ENCODE data around the gene OVCA2. TPM values are rescaled to one million over a fixed set of nuclear protein-coding genes. Genes with fewer than 3 reads are reported as not detected.

Gene OVCA2
- total and polyA plus RNA-seq, 4 donors: 11.1 to 55.4 (median 37.4) TPM

DNA sequence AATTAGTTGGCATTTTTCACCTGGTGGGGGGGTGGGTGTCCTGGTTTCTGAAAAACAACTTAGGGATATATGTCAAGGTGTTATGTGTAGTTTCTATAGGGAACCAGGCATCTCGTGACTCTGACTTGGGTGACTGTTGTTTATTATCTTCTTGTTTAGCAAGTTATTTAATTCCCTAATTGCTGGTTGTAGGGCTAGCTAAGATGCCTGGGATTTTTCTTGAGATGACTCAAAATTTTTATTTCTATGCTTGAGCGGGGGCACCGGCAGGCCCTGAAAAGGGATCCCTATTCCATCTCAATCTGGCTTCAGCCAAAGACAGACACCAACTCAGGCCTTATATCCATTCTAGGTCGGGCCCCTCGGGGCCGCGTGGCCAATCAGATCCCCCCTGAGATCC is 8.7 kb upstream of the OVCA2 start:
- Histone ChIP-seq H3K4me3 (no peak overlapping the region), H3K27me3 (ENCODE audit: control insufficient read depth in 3 of 3, insufficient read depth in 3 of 3, low read length in 2 of 3) (no peaks in the 10 kb centered on the region), H3K27ac (ENCODE audit: low read depth in 1 of 2, low read length in 1 of 2) (no peak overlapping the region), H3K4me1 (ENCODE audit: control insufficient read depth in 5 of 5, insufficient read depth in 5 of 5, low read length in 5 of 5) (peaks cover 0 to 7% (median 6%) of the 10 kb centered on the region in 5 donors), H3K9ac (ENCODE audit: insufficient read depth in 1 of 2, low read length in 2 of 2) (no peak overlapping the region), H3K36me3 (ENCODE audit: control insufficient read depth in 4 of 4, insufficient read depth in 4 of 4, low read length in 4 of 4) (peaks cover 0 to 33% (median 15%) of the 10 kb centered on the region in 4 donors), H3K9me3 (ENCODE audit: control insufficient read depth in 4 of 4, insufficient read depth in 3 of 4, low read length in 3 of 4) (no peaks in the 10 kb centered on the region)
- ATAC-seq (ENCODE audit: insufficient read depth, low FRiP score) (no peak), DNase-seq (no peak)
- WGBS, 2 donors: 94 to 95% methylated on average over 7 of the region's 7 CpGs
- TF ChIP-seq, protein P1, sequence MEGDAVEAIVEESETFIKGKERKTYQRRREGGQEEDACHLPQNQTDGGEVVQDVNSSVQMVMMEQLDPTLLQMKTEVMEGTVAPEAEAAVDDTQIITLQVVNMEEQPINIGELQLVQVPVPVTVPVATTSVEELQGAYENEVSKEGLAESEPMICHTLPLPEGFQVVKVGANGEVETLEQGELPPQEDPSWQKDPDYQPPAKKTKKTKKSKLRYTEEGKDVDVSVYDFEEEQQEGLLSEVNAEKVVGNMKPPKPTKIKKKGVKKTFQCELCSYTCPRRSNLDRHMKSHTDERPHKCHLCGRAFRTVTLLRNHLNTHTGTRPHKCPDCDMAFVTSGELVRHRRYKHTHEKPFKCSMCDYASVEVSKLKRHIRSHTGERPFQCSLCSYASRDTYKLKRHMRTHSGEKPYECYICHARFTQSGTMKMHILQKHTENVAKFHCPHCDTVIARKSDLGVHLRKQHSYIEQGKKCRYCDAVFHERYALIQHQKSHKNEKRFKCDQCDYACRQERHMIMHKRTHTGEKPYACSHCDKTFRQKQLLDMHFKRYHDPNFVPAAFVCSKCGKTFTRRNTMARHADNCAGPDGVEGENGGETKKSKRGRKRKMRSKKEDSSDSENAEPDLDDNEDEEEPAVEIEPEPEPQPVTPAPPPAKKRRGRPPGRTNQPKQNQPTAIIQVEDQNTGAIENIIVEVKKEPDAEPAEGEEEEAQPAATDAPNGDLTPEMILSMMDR (IDR thresholded peaks at IDR 0.05; ENCODE audit: control extremely low read depth, extremely low read depth): no peak

DNA sequence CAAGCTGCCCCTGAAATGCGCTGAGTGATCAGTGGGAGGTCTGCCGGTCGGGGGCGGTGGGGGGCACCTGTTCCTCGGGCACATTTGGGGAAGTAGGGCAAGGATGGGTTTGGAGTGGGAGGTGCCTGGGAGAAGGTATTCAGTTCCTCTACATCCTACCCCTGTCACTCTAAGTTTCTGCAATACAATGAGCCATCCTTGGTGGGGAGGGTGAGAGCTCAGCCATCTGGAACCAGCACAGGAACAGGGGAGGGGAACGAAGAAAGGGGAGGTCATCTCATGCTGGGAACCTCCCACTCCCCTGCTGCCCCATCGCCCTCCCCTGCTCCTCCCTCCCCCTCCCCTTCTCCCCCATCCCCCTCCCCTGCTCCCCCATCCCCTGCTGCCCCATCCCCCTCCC is 7.7 kb upstream of the OVCA2 start:
- TF ChIP-seq, protein P1 (IDR thresholded peaks at IDR 0.05; ENCODE audit: control extremely low read depth, extremely low read depth): no peak
- Histone ChIP-seq H3K27me3 (ENCODE audit: control insufficient read depth in 3 of 3, insufficient read depth in 3 of 3, low read length in 2 of 3) (no peaks in the 10 kb centered on the region), H3K27ac (ENCODE audit: low read depth in 1 of 2, low read length in 1 of 2) (no peak overlapping the region), H3K9ac (ENCODE audit: insufficient read depth in 1 of 2, low read length in 2 of 2) (no peak overlapping the region), H3K36me3 (ENCODE audit: control insufficient read depth in 4 of 4, insufficient read depth in 4 of 4, low read length in 4 of 4) (peaks cover 0 to 38% (median 15%) of the 10 kb centered on the region in 4 donors), H3K9me3 (ENCODE audit: control insufficient read depth in 4 of 4, insufficient read depth in 3 of 4, low read length in 3 of 4) (no peaks in the 10 kb centered on the region), H3K4me3 (no peak overlapping the region), H3K4me1 (ENCODE audit: control insufficient read depth in 5 of 5, insufficient read depth in 5 of 5, low read length in 5 of 5) (peaks cover 0 to 7% (median 6%) of the 10 kb centered on the region in 5 donors)
- ATAC-seq (ENCODE audit: insufficient read depth, low FRiP score): no peak
- DNase-seq: no peak
- WGBS, 2 donors: 79% methylated on average over 7 of the region's 7 CpGs

DNA sequence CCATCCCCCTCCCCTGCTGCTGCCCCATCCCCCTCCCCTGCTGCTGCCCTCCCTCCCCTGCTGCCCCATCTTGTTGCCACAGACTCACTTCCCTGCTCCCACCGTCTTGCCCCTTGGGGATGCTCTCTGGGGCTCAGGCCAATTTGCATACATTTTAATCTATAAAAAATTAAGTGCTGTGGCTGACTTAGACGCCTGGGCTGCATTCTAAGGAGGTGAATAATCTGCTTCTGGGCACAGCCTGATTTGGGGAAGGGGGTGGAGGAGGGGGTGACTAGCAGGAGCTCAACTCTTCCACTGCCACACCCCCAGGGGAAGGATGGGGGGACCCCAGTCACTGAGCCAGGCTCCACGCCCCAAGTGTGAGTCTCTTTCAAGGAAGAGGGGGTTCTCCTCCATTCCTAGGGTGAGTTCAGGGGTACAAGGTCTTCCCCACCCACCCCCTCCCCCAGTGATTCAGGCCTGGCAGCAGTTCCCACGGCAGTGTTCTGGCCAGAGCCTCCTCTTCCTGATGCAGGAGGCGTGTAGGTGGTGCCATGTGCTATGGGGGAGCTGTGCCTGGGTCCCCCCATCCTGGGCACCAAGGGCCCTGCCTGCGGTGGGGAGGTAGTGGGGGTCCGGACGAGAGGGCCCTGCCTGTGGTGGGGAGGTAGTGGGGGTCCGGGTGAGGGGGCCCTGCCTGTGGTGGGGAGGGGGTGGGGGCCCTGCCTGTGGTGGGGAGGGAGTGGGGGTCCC is 6.8 kb upstream of the OVCA2 start:
- Histone ChIP-seq H3K4me1 (ENCODE audit: control insufficient read depth in 5 of 5, insufficient read depth in 5 of 5, low read length in 5 of 5) (peaks cover 0 to 7% (median 4%) of the 10 kb centered on the region in 5 donors), H3K27me3 (ENCODE audit: control insufficient read depth in 3 of 3, insufficient read depth in 3 of 3, low read length in 2 of 3) (no peaks in the 10 kb centered on the region), H3K36me3 (ENCODE audit: control insufficient read depth in 4 of 4, insufficient read depth in 4 of 4, low read length in 4 of 4) (peaks cover 0 to 41% (median 16%) of the 10 kb centered on the region in 4 donors), H3K9me3 (ENCODE audit: control insufficient read depth in 4 of 4, insufficient read depth in 3 of 4, low read length in 3 of 4) (no peaks in the 10 kb centered on the region), H3K4me3 (no peak overlapping the region), H3K27ac (ENCODE audit: low read depth in 1 of 2, low read length in 1 of 2) (no peak overlapping the region), H3K9ac (ENCODE audit: insufficient read depth in 1 of 2, low read length in 2 of 2) (no peak overlapping the region)
- ATAC-seq (ENCODE audit: insufficient read depth, low FRiP score) (no peak), DNase-seq (no peak)
- TF ChIP-seq, protein P1 (IDR thresholded peaks at IDR 0.05; ENCODE audit: control extremely low read depth, extremely low read depth): no peak
- 66 to 74% methylated on average over 6 to 9 of the region's 9 CpGs for WGBS, 2 donors
